ENCODE data around the gene ANTXR1. TPM values are rescaled to one million over a fixed set of nuclear protein-coding genes. Genes with fewer than 3 reads are reported as not detected.

ANTXR1 gene
- total and polyA plus RNA-seq, 2 donors (not counting 1 experiment from before 2014, with no cell fraction given) = 44.6 to 101 TPM

DNA sequence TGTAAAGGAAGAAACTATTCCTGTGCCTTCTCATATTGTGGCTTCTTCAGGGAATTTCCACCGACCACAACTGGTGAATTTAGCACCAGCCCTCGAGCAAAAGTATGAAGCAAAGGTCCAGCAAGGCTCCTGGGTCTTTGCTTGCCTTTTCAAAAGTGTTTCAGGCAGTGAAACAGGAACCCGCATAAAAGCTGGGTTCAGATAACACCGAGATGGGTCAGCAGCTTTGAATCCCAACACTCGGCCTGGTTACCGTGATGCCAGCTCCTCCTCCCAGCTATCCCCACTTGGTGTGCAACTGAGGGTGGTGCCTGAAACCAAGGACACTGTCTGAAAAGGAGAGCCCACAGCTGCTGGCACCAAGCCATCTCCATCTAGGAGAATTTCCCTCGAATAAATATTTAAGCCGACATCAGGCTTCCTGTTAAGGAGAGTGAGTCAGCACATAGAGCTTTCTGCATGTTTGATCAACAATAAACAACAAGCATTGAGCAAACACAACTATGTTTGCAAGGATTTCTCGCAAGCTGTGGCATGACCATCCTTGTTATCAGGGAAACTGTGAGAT lies 69.5 kb downstream of the ANTXR1 start:
- H4K20me1 ChIP-seq (ENCODE audit: control insufficient read depth, extremely low read depth, insufficient read depth, low read length) = no peaks in the 10 kb centered on the region
- peak overlapping the region; percentile 78 for H3K27ac ChIP-seq (ENCODE audit: insufficient read depth, low read length)
- no peak overlapping the region for H3K9ac ChIP-seq (ENCODE audit: insufficient read depth, low read length)
- H3K27me3 ChIP-seq (ENCODE audit: control insufficient read depth, insufficient read depth, low read length) = no peaks in the 10 kb centered on the region
- H3K4me1 ChIP-seq (ENCODE audit: control insufficient read depth, extremely low read depth, insufficient read depth, low read length) = peaks cover 20% of the 10 kb centered on the region
- no peaks in the 10 kb centered on the region for H3K9me3 ChIP-seq (ENCODE audit: control insufficient read depth, insufficient read depth, low read depth, low read length)
- H3K4me3 ChIP-seq (replicated peaks in 1 of 4; ENCODE audit: control extremely low read depth in 1 of 4, insufficient read depth in 1 of 4, low read depth in 3 of 4, low read length in 4 of 4) = no peak overlapping the region
- peaks cover 8% of the 10 kb centered on the region for H3K36me3 ChIP-seq (ENCODE audit: control insufficient read depth, insufficient read depth, low read length)
- peak; percentile 77 to 85 for DNase-seq (ENCODE audit: low read depth in 2 of 2)
- TF ChIP-seq, protein P1, sequence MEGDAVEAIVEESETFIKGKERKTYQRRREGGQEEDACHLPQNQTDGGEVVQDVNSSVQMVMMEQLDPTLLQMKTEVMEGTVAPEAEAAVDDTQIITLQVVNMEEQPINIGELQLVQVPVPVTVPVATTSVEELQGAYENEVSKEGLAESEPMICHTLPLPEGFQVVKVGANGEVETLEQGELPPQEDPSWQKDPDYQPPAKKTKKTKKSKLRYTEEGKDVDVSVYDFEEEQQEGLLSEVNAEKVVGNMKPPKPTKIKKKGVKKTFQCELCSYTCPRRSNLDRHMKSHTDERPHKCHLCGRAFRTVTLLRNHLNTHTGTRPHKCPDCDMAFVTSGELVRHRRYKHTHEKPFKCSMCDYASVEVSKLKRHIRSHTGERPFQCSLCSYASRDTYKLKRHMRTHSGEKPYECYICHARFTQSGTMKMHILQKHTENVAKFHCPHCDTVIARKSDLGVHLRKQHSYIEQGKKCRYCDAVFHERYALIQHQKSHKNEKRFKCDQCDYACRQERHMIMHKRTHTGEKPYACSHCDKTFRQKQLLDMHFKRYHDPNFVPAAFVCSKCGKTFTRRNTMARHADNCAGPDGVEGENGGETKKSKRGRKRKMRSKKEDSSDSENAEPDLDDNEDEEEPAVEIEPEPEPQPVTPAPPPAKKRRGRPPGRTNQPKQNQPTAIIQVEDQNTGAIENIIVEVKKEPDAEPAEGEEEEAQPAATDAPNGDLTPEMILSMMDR (conservative IDR thresholded peaks at IDR 0.05 in 1 of 2, IDR thresholded peaks at IDR 0.05 in 1 of 2; ENCODE audit: low read depth in 1 of 2, low read length in 2 of 2) = no peak
- TF ChIP-seq EZH2 (IDR thresholded peaks at IDR 0.05; ENCODE audit: low read length, missing control alignments) = no peak
- H3K79me2 ChIP-seq (ENCODE audit: control insufficient read depth, insufficient read depth, low read length) = no peaks in the 10 kb centered on the region
- no peak overlapping the region for H2AFZ ChIP-seq (ENCODE audit: low read length)
- H3K4me2 ChIP-seq (ENCODE audit: extremely low read depth, insufficient read depth, low read length) = no peak overlapping the region

DNA sequence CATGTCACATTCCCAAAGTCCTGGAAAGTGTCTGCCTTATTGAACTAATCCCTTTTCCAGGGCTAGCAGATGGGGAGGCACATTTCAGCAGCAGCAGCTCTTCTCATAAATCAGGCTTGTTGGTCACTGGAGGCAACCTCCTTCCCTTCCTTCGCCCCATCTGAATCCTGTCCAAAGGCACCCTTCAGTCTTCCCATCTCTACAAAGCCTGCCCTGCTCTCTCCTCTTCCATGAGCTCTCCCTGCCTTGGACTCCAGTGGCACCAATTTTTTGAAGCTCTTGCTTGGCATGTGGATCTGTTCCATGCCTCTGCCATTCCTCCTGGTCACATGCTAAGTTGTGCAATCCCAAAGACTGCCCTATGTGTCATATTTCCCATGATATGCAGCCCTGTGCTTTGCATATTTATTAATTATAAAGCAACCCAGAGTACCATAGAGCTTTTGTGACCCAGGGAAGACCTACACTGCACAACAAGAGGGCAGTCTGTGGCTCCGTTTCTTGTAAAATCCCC lies 70.3 kb downstream of the ANTXR1 start:
- peak; percentile 34 to 74 for DNase-seq (ENCODE audit: low read depth in 2 of 2)
- peak overlapping the region; percentile 78 for H3K27ac ChIP-seq (ENCODE audit: insufficient read depth, low read length)
- H3K9ac ChIP-seq (ENCODE audit: insufficient read depth, low read length) = no peak overlapping the region
- H2AFZ ChIP-seq (ENCODE audit: low read length) = no peak overlapping the region
- no peaks in the 10 kb centered on the region for H3K27me3 ChIP-seq (ENCODE audit: control insufficient read depth, insufficient read depth, low read length)
- no peak for TF ChIP-seq EZH2 (IDR thresholded peaks at IDR 0.05; ENCODE audit: low read length, missing control alignments)
- TF ChIP-seq, protein P1 (conservative IDR thresholded peaks at IDR 0.05 in 1 of 2, IDR thresholded peaks at IDR 0.05 in 1 of 2; ENCODE audit: low read depth in 1 of 2, low read length in 2 of 2) = no peak
- H3K4me3 ChIP-seq (replicated peaks in 1 of 4; ENCODE audit: control extremely low read depth in 1 of 4, insufficient read depth in 1 of 4, low read depth in 3 of 4, low read length in 4 of 4) = no peak overlapping the region
- no peaks in the 10 kb centered on the region for H3K9me3 ChIP-seq (ENCODE audit: control insufficient read depth, insufficient read depth, low read depth, low read length)
- H3K36me3 ChIP-seq (ENCODE audit: control insufficient read depth, insufficient read depth, low read length) = peaks cover 3% of the 10 kb centered on the region
- H3K79me2 ChIP-seq (ENCODE audit: control insufficient read depth, insufficient read depth, low read length) = no peaks in the 10 kb centered on the region
- no peak overlapping the region for H3K4me2 ChIP-seq (ENCODE audit: extremely low read depth, insufficient read depth, low read length)
- peaks cover 23% of the 10 kb centered on the region for H3K4me1 ChIP-seq (ENCODE audit: control insufficient read depth, extremely low read depth, insufficient read depth, low read length)
- no peaks in the 10 kb centered on the region for H4K20me1 ChIP-seq (ENCODE audit: control insufficient read depth, extremely low read depth, insufficient read depth, low read length)

DNA sequence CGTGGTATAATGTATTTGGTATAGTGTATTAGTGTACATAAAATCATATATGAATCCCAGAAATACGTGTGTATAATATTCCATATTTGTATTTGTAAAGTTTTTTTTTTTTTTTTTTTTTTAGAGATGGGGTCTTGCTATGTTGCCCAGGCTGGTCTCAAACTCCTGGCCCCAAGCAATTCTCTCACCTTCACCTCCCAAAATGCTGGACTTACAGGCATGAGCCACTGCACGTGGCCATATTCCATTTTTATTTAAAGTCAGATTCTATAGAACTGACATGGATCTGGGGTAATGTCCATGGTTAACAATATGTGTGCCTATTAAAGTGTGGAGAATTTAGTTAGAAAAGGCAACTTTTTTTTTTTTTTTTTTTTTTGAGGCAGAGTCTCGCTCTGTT lies 71.5 kb downstream of the ANTXR1 start:
- no peak for TF ChIP-seq EZH2 (IDR thresholded peaks at IDR 0.05; ENCODE audit: low read length, missing control alignments)
- TF ChIP-seq, protein P1 (conservative IDR thresholded peaks at IDR 0.05 in 1 of 2, IDR thresholded peaks at IDR 0.05 in 1 of 2; ENCODE audit: low read depth in 1 of 2, low read length in 2 of 2) = no peak
- Histone ChIP-seq H4K20me1 (ENCODE audit: control insufficient read depth, extremely low read depth, insufficient read depth, low read length) (no peaks in the 10 kb centered on the region), H2AFZ (ENCODE audit: low read length) (no peak overlapping the region)

More for the DNA sequence above, 71.5 kb downstream of the ANTXR1 start:
- H3K79me2 ChIP-seq (ENCODE audit: control insufficient read depth, insufficient read depth, low read length) = no peaks in the 10 kb centered on the region
- H3K36me3 ChIP-seq (ENCODE audit: control insufficient read depth, insufficient read depth, low read length) = peaks cover 3% of the 10 kb centered on the region
- no peaks in the 10 kb centered on the region for H3K9me3 ChIP-seq (ENCODE audit: control insufficient read depth, insufficient read depth, low read depth, low read length)
- H3K4me3 ChIP-seq (replicated peaks in 1 of 4; ENCODE audit: control extremely low read depth in 1 of 4, insufficient read depth in 1 of 4, low read depth in 3 of 4, low read length in 4 of 4) = no peak overlapping the region
- no peak overlapping the region for H3K9ac ChIP-seq (ENCODE audit: insufficient read depth, low read length)
- no peak overlapping the region for H3K27ac ChIP-seq (ENCODE audit: insufficient read depth, low read length)
- no peak overlapping the region for H3K4me2 ChIP-seq (ENCODE audit: extremely low read depth, insufficient read depth, low read length)
- H3K4me1 ChIP-seq (ENCODE audit: control insufficient read depth, extremely low read depth, insufficient read depth, low read length) = peaks cover 27% of the 10 kb centered on the region
- H3K27me3 ChIP-seq (ENCODE audit: control insufficient read depth, insufficient read depth, low read length) = no peaks in the 10 kb centered on the region
- no peak for DNase-seq (ENCODE audit: low read depth in 2 of 2)
